ENCODE measurements around the gene WBP1L.
"Not testable (repeated sequence)": the region's sequence is repeated elsewhere in the genome, so short reads cannot be mapped to it uniquely, and the experiment has no call there.

WBP1L gene

GRCh38 chr10:102743588-102744373 is at the start of gene WBP1L:
Gene WBP1L, plus strand, starts transcription at chr10:102743948. Its CDS starts 106 bp downstream, at chr10:102744054.
- Mint-ChIP-seq H3K36me3 (peaks cover 16% of the 10 kb centered on the region), H3K4me3 (peak within 1 kb of the TSS; percentile 81), H3K4me1 (peaks cover 45% of the 10 kb centered on the region), H3K9me3 (peaks cover 4% of the 10 kb centered on the region), H3K27ac (peak within 1 kb of the TSS; percentile 91)
- DNase-seq (ENCODE audit: low spot score in 2 of 2) (peak; percentile 83 to 94), ATAC-seq (peak; percentile 98)

DNA sequence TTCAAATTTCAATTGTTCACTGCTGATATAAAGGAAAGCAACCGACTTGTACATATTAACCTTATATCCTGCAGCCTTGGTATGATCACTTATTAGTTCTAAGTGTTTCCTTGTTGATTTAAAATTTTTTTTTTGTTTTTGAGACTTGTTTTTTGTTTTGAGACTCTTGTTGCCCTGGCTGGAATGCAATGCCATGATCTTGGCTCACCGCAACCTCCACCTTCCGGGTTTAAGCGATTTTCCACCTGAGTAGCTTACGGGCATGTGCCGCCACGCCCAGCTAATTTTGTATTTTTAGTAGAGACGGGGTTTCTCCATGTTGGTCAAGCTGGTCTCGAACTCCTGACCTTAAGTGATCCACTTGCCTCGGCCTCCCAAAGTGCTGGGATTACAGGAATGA is 48.3 kb upstream of the WBP1L start:
- peaks cover 91% of the 10 kb centered on the region for H3K36me3 Mint-ChIP-seq
- not testable (repeated sequence) for H3K9me3 Mint-ChIP-seq; ATAC-seq; DNase-seq (ENCODE audit: low spot score in 2 of 2); H3K4me1 Mint-ChIP-seq; H3K4me3 Mint-ChIP-seq; H3K27ac Mint-ChIP-seq

- no peaks in the 10 kb centered on the region for H3K9me3 Mint-ChIP-seq
- no peak overlapping the region for H3K4me3 Mint-ChIP-seq
- no peak for DNase-seq (ENCODE audit: low spot score in 2 of 2)
- no peak for ATAC-seq
- no peak overlapping the region for H3K27ac Mint-ChIP-seq
- no peaks in the 10 kb centered on the region for H3K4me1 Mint-ChIP-seq
- H3K36me3 Mint-ChIP-seq = peaks cover 100% of the 10 kb centered on the region
Observed at GRCh38 chr10:102696736-102697135, 47.0 kb upstream of the WBP1L start.

- Mint-ChIP-seq H3K9me3 (no peaks in the 10 kb centered on the region), H3K4me3 (no peak overlapping the region), H3K36me3 (peaks cover 95% of the 10 kb centered on the region), H3K27ac (no peak overlapping the region), H3K4me1 (no peaks in the 10 kb centered on the region)
- DNase-seq (ENCODE audit: low spot score in 2 of 2) (no peak), ATAC-seq (no peak)
Observed at GRCh38 chr10:102698894-102699293, 44.9 kb upstream of the WBP1L start.

- Mint-ChIP-seq H3K4me1 (peaks cover 12% of the 10 kb centered on the region), H3K36me3 (peaks cover 87% of the 10 kb centered on the region), H3K4me3 (no peak overlapping the region), H3K27ac (no peak overlapping the region), H3K9me3 (no peaks in the 10 kb centered on the region)
- no peak for ATAC-seq
- no peak for DNase-seq (ENCODE audit: low spot score in 2 of 2)
Observed at GRCh38 chr10:102701272-102701671, 42.5 kb upstream of the WBP1L start.

DNA sequence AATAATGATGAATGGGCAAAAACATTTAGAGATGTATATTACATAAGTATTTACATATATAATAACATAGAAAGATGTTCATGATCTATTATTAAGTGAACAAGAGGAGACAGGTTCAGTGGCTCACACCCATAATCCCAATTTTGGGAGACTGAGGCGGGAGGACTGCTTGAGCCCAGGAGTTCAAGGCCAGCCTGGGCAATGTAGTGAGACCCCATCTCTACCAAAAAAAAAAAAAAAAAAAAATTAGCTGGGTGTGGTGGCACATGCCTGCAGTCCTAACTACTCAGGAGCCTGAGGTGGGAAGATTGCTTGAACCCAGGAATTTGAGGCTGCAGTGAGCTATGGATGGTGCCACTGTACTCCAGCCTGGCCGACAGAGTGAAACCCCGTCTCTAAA is 42.0 kb upstream of the WBP1L start:
- Mint-ChIP-seq H3K9me3 (no peaks in the 10 kb centered on the region), H3K27ac (no peak overlapping the region), H3K36me3 (peaks cover 82% of the 10 kb centered on the region), H3K4me1 (peaks cover 12% of the 10 kb centered on the region), H3K4me3 (no peak overlapping the region)
- no peak for ATAC-seq
- DNase-seq (ENCODE audit: low spot score in 2 of 2) = no peak

GRCh38 chr10:102702742-102703141 is 41.0 kb upstream of the WBP1L start:
- H3K4me1 Mint-ChIP-seq = peaks cover 21% of the 10 kb centered on the region
- ATAC-seq = peak; percentile 75
- peaks cover 72% of the 10 kb centered on the region for H3K36me3 Mint-ChIP-seq

GRCh38 chr10:102704915-102705314 is 38.8 kb upstream of the WBP1L start:
- peak overlapping the region; percentile 46 for H3K27ac Mint-ChIP-seq
- H3K4me1 Mint-ChIP-seq = peaks cover 32% of the 10 kb centered on the region
- peak overlapping the region; percentile 17 for H3K4me3 Mint-ChIP-seq
- ATAC-seq (peak; percentile 82), DNase-seq (ENCODE audit: low spot score in 2 of 2) (no peak)
- peaks cover 50% of the 10 kb centered on the region for H3K36me3 Mint-ChIP-seq
- no peaks in the 10 kb centered on the region for H3K9me3 Mint-ChIP-seq

More at GRCh38 chr10:102702742-102703141, 41.0 kb upstream of the WBP1L start:
- Mint-ChIP-seq H3K4me3 (no peak overlapping the region), H3K9me3 (no peaks in the 10 kb centered on the region), H3K27ac (no peak overlapping the region)
- DNase-seq (ENCODE audit: low spot score in 2 of 2) = no peak

GRCh38 chr10:102705531-102705930 is 38.2 kb upstream of the WBP1L start:
- Mint-ChIP-seq H3K4me3 (peak overlapping the region; percentile 17), H3K36me3 (peaks cover 45% of the 10 kb centered on the region), H3K9me3 (no peaks in the 10 kb centered on the region), H3K27ac (peak overlapping the region; percentile 46), H3K4me1 (peaks cover 38% of the 10 kb centered on the region)
- DNase-seq (ENCODE audit: low spot score in 2 of 2) = no peak
- ATAC-seq = no peak

GRCh38 chr10:102710609-102711008 is 33.1 kb upstream of the WBP1L start:
- peak in 1 of 2 donors; percentile 67 for DNase-seq (ENCODE audit: low spot score in 2 of 2)
- Mint-ChIP-seq H3K36me3 (peaks cover 50% of the 10 kb centered on the region), H3K9me3 (no peaks in the 10 kb centered on the region), H3K4me1 (peaks cover 51% of the 10 kb centered on the region), H3K4me3 (peak overlapping the region; percentile 92), H3K27ac (peak overlapping the region; percentile 85)
- peak; percentile 69 for ATAC-seq

- Mint-ChIP-seq H3K27ac (peak overlapping the region; percentile 85), H3K4me3 (peak overlapping the region; percentile 92), H3K9me3 (no peaks in the 10 kb centered on the region), H3K4me1 (peaks cover 58% of the 10 kb centered on the region), H3K36me3 (peaks cover 63% of the 10 kb centered on the region)
- ATAC-seq = no peak
- DNase-seq (ENCODE audit: low spot score in 2 of 2) = peak in 1 of 2 donors; percentile 58
Observed at GRCh38 chr10:102712089-102712488, 31.7 kb upstream of the WBP1L start.

GRCh38 chr10:102712843-102713538 is 30.8 kb upstream of the WBP1L start:
- peaks cover 72% of the 10 kb centered on the region for H3K36me3 Mint-ChIP-seq
- no peak for DNase-seq (ENCODE audit: low spot score in 2 of 2)
- peak overlapping the region; percentile 85 for H3K27ac Mint-ChIP-seq
- H3K9me3 Mint-ChIP-seq = no peaks in the 10 kb centered on the region
- peaks cover 58% of the 10 kb centered on the region for H3K4me1 Mint-ChIP-seq
- ATAC-seq = no peak
- peak overlapping the region; percentile 92 for H3K4me3 Mint-ChIP-seq

DNA sequence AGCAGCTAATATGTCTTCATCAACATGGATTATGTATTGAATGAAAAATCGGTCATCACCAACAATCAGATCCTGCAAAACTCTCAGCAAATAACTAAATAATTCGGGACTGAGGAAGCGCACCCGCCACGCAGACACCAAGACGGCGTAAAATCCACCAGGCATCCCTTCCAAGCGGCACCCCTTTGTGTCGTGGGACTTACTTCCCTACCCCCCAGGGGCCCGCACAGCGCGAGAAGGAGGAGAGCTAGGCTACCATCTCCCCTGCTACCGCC is 30.3 kb upstream of the WBP1L start:
- peaks cover 76% of the 10 kb centered on the region for H3K36me3 Mint-ChIP-seq
- H3K4me1 Mint-ChIP-seq = peaks cover 62% of the 10 kb centered on the region
- H3K4me3 Mint-ChIP-seq = peak overlapping the region; percentile 92
- H3K27ac Mint-ChIP-seq = peak overlapping the region; percentile 85
- no peaks in the 10 kb centered on the region for H3K9me3 Mint-ChIP-seq
- DNase-seq (ENCODE audit: low spot score in 2 of 2) (no peak), ATAC-seq (peak; percentile 66)

DNA sequence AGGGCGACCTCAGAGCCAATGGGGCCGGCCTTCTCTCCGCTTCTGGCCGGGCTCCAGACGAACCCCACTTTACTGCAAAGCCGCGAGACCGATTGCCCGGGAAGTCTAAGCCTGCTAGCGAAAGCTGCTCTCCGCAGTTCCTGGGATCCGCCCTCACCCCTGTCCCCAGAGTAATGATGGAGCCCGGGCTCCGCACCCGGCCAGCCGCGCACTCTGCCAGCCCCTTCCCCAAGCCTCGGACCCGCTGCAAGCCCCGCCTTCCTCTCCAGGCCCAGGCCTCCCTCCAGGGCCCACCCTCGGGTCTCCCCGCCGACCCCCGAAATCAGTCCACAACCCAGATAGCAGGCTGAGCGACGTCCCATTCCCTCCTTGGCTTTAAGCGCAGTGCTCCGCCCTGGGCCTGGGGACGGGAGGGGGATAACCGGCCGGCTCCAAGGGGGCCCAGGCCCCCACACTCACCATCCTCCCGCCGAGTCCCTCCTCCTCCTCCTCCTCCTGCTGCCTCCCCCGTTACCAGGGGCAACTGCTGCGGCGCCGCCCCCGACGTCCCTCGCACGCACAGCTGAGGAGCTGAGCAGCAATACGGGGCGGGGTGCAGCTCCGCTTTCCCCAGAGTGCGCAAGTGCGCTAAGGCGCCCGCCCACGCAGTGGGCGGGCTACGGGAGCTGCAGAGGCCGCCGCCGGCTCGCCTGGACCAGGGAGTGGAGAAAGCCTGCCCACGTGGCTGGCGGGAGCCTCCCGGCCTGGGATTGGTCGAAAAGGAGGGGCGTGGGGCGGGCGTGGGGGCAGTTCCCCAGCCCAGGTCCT is 29.7 kb upstream of the WBP1L start, which contains the start of gene ARL3:
ARL3 (minus strand) TSS at position 584 of the 807 bp plus-strand sequence; CDS start at position 462, 122 bp downstream.
- peaks cover 82% of the 10 kb centered on the region for H3K36me3 Mint-ChIP-seq
- peak within 1 kb of the TSS; percentile 85 for H3K27ac Mint-ChIP-seq
- ATAC-seq = peak; percentile 84
- no peaks in the 10 kb centered on the region for H3K9me3 Mint-ChIP-seq
- H3K4me1 Mint-ChIP-seq = peaks cover 66% of the 10 kb centered on the region
- DNase-seq (ENCODE audit: low spot score in 2 of 2) = peak; percentile 87 to 98
- peak within 1 kb of the TSS; percentile 92 for H3K4me3 Mint-ChIP-seq
